Loucy (cell line): ENCODE results near the gene TTK.

ENCODE experiments used
- H2AFZ ChIP-seq: fragments of 200-600 bp; sonication (generic); 2 replicates; pipeline ENCODE4 v1.6.0; 2016; ENCODE audit warnings: antibody characterized with exemption, mild to moderate bottlenecking, low read length, moderate library complexity
- H3F3A ChIP-seq: fragments of 200-600 bp; 2 replicates; pipeline ENCODE4 v1.6.0; 2016; ENCODE audit warnings: antibody characterized with exemption, low read depth, mild to moderate bottlenecking
- H3K27me3 ChIP-seq: fragments of 200-600 bp; sonication (generic); 2 replicates; pipeline ENCODE4 v1.6.1; 2014; ENCODE audit warnings: low read length, mild to moderate bottlenecking; ENCODE audit not compliant: insufficient read depth, poor library complexity, severe bottlenecking
- H3K36me3 ChIP-seq: fragments of 200-600 bp; sonication (generic); 2 replicates; pipeline ENCODE4 v1.6.1; 2016; ENCODE audit warnings: low read length; ENCODE audit not compliant: insufficient read depth
- H3K4me1 ChIP-seq: fragments of 200-600 bp; sonication (generic); 2 replicates; pipeline ENCODE4 v1.5.1; 2014; ENCODE audit warnings: low read length, mild to moderate bottlenecking; ENCODE audit not compliant: insufficient read depth, poor library complexity, severe bottlenecking
- H3K4me2 ChIP-seq: fragments of 200-600 bp; sonication (generic); 2 replicates; pipeline ENCODE4 v1.6.0; 2014; ENCODE audit warnings: antibody characterized with exemption, low read length, low read depth, mild to moderate bottlenecking; ENCODE audit not compliant: poor library complexity, severe bottlenecking
- H3K4me3 ChIP-seq: fragments of 200-600 bp; sonication (generic); 2 replicates; pipeline ENCODE4 v1.5.1; 2014; ENCODE audit warnings: low read length, mild to moderate bottlenecking, mixed read lengths; ENCODE audit not compliant: poor library complexity, severe bottlenecking
- H3K79me2 ChIP-seq: fragments of 200-600 bp; sonication (generic); 2 replicates; pipeline ENCODE4 v1.6.1; 2014; ENCODE audit warnings: low read length; ENCODE audit not compliant: insufficient read depth
- H3K9ac ChIP-seq: fragments of 200-600 bp; sonication (generic); 2 replicates; pipeline ENCODE4 v1.6.0; 2014; ENCODE audit warnings: mild to moderate bottlenecking, low read depth, low read length, moderate library complexity; ENCODE audit not compliant: poor library complexity, severe bottlenecking
- H3K9me2 ChIP-seq: fragments of 200-600 bp; sonication (generic); replicated peaks from 2 replicates; pipeline ENCODE4 v1.6.1; 2016; ENCODE audit warnings: low read depth, low read length, mixed read lengths
- H3K9me3 ChIP-seq: fragments of 200-600 bp; sonication (generic); 2 replicates; pipeline ENCODE4 v1.6.1; 2014; ENCODE audit warnings: mild to moderate bottlenecking, antibody characterized with exemption, low read length, low read depth; ENCODE audit not compliant: insufficient read depth
- H4K20me1 ChIP-seq: fragments of 200-600 bp; sonication (generic); 2 replicates; pipeline ENCODE4 v1.6.0; 2014; ENCODE audit warnings: antibody characterized with exemption, low read length, mild to moderate bottlenecking; ENCODE audit not compliant: insufficient read depth, poor library complexity, severe bottlenecking
- EZH2phosphoT487 ChIP-seq: fragments of 200-600 bp; IDR thresholded peaks from 2 replicates; pipeline ENCODE4 v1.6.1; 2018; ENCODE audit warnings: antibody characterized with exemption, mild to moderate bottlenecking, moderate library complexity, borderline replicate concordance
- TF ChIP-seq, protein P1 (sequence below): fragments of 200-600 bp; sonication (generic); conservative IDR thresholded peaks from 2 replicates; pipeline ENCODE4 v1.5.1; 2014; ENCODE audit warnings: mild to moderate bottlenecking, antibody characterized with exemption, low read length

TTK gene

DNA sequence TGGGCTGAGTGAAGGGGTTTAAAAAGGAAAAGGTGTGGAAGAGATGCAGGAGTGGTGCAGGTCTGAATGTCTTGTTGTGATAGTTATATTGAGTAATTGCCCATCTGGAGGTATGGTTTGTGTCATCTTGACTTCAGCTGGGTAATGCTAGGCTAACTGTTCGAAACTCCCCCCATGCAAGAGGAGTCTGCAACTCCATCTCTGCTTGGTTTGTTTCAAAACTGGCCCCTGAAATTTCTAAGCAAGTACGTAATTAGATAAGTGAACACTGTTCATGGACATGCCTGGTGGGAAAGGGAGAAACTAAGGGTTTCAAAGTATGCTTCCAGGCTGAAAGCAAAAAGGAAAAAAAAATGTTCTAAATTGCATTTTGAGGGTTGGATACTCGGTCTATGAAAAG lies 17.1 kb downstream of the TTK start:
- H4K20me1 ChIP-seq, result no peaks in the 10 kb centered on the region
- no peak overlapping the region for H3K4me2 ChIP-seq
- peaks cover 54% of the 10 kb centered on the region for H3K36me3 ChIP-seq

DNA sequence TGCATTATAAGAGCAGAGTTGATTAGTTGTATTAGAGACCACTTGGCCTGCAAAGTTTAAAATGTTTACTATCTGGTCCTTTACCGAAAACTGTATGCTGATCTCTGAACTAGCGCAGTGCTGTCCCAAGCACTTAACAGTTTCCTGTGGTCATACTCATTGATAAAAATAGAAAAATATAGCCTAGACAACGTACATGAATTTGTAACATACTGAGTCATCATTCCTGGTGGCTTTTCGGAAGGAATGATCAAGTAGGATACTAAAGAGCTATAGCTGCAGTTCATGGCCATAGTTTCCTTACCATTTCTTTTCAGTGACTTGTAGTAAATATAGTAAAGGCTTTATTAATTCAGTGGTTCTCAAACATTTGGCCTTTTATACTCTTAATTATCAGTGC lies 18.4 kb downstream of the TTK start:
- Histone ChIP-seq H2AFZ (no peak overlapping the region), H3K79me2 (0 out of 2 replicates have a peak, but pooled peaks cover 3% of the 10 kb centered on the region), H3K9ac (no peak overlapping the region), H3K9me3 (no peaks in the 10 kb centered on the region), H3F3A (no peaks in the 10 kb centered on the region), H3K36me3 (peaks cover 52% of the 10 kb centered on the region), H3K4me3 (no peak overlapping the region), H3K4me1 (no peaks in the 10 kb centered on the region), H3K4me2 (no peak overlapping the region), H4K20me1 (no peaks in the 10 kb centered on the region), H3K9me2 (no peaks in the 10 kb centered on the region), H3K27me3 (no peaks in the 10 kb centered on the region)
- TF ChIP-seq, protein P1, sequence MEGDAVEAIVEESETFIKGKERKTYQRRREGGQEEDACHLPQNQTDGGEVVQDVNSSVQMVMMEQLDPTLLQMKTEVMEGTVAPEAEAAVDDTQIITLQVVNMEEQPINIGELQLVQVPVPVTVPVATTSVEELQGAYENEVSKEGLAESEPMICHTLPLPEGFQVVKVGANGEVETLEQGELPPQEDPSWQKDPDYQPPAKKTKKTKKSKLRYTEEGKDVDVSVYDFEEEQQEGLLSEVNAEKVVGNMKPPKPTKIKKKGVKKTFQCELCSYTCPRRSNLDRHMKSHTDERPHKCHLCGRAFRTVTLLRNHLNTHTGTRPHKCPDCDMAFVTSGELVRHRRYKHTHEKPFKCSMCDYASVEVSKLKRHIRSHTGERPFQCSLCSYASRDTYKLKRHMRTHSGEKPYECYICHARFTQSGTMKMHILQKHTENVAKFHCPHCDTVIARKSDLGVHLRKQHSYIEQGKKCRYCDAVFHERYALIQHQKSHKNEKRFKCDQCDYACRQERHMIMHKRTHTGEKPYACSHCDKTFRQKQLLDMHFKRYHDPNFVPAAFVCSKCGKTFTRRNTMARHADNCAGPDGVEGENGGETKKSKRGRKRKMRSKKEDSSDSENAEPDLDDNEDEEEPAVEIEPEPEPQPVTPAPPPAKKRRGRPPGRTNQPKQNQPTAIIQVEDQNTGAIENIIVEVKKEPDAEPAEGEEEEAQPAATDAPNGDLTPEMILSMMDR, result no peak
- TF ChIP-seq EZH2phosphoT487, result no peak

More for the DNA sequence above, 17.1 kb downstream of the TTK start:
- TF ChIP-seq EZH2phosphoT487, result no peak
- TF ChIP-seq, protein P1, result no peak
- H3K9me3 ChIP-seq, result no peaks in the 10 kb centered on the region
- H3F3A ChIP-seq, result no peaks in the 10 kb centered on the region
- no peaks in the 10 kb centered on the region for H3K4me1 ChIP-seq
- no peak overlapping the region for H3K9ac ChIP-seq
- H3K9me2 ChIP-seq, result no peaks in the 10 kb centered on the region
- H2AFZ ChIP-seq, result no peak overlapping the region
- no peaks in the 10 kb centered on the region for H3K27me3 ChIP-seq
- H3K4me3 ChIP-seq, result no peak overlapping the region
- H3K79me2 ChIP-seq, result peaks cover 3% of the 10 kb centered on the region; the same call in 1 of the 2 replicates

DNA sequence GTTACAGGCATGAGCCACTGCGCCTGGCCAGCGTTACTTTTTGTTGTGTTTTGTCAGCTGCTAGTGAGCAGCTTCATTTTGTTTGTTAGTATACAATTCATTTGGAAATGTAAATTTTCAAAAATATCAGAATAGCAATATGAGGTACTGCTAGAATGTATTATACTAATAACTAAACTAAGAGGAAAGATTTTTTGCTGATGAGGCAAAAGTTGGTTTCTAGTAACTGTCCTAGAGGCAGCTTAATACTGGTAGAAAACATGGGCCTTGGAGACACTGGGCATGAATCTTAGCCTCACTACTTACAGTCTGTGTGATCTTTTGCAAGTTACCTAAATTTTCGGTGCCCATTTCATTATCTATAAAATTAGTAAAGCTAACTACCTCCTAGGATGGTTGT lies 24.1 kb downstream of the TTK start:
- no peaks in the 10 kb centered on the region for H3F3A ChIP-seq
- H3K4me3 ChIP-seq, result no peak overlapping the region
- no peaks in the 10 kb centered on the region for H3K27me3 ChIP-seq
- no peaks in the 10 kb centered on the region for H3K79me2 ChIP-seq
- H3K4me2 ChIP-seq, result no peak overlapping the region
- H3K36me3 ChIP-seq, result peaks cover 85% of the 10 kb centered on the region
- no peaks in the 10 kb centered on the region for H3K4me1 ChIP-seq
- TF ChIP-seq, protein P1, result no peak
- TF ChIP-seq EZH2phosphoT487, result no peak
- H2AFZ ChIP-seq, result no peak overlapping the region
- H4K20me1 ChIP-seq, result no peaks in the 10 kb centered on the region
- no peaks in the 10 kb centered on the region for H3K9me2 ChIP-seq
- no peak overlapping the region for H3K9ac ChIP-seq
- no peaks in the 10 kb centered on the region for H3K9me3 ChIP-seq
